22Rv1 (cell line): Measurements from ENCODE around the gene ASH1L.

Experiments
- CTCF ChIP-seq: fragments of 450-650 bp; IDR thresholded peaks from 2 replicates; pipeline ENCODE4 v1.5.1; 2017; ENCODE audit warnings: mild to moderate bottlenecking
- ZFX ChIP-seq: fragments of 450-650 bp; IDR thresholded peaks from 2 replicates; pipeline ENCODE4 v1.6.1; 2017; ENCODE audit warnings: antibody characterized with exemption, borderline replicate concordance

GRCh38 chr1:155379180-155379579 is 183.4 kb downstream of the ASH1L start:
- TF ChIP-seq CTCF, result no peak
- no peak for TF ChIP-seq ZFX
